Upper lobe of right lung (tissue), 1 donor: ENCODE results near the gene PRUNE2. TPM values are rescaled to one million over a fixed set of nuclear protein-coding genes. Genes with fewer than 3 reads are reported as not detected.

Source experiments
- ATAC-seq: fragments of 200-7000 bp; cut with Tn5 transposase; one replicate; pipeline ENCODE4 v1.9.1; 2020; ENCODE audit warnings: mild to moderate bottlenecking, moderate library complexity
- DNase-seq: peaks from one replicate; pipeline ENCODE4 v3.0.0-alpha.2; 2020
- H3K27ac ChIP-seq: fragments of 200-600 bp; one replicate; pipeline ENCODE4 v1.8.0; 2022
- H3K27me3 ChIP-seq: fragments of 200-600 bp; one replicate; pipeline ENCODE4 v1.8.0; 2022; ENCODE audit warnings: mild to moderate bottlenecking
- H3K36me3 ChIP-seq: fragments of 200-600 bp; one replicate; pipeline ENCODE4 v1.8.0; 2022
- H3K4me1 ChIP-seq: fragments of 200-600 bp; one replicate; pipeline ENCODE4 v1.8.0; 2022
- H3K4me3 ChIP-seq: fragments of 200-600 bp; one replicate; pipeline ENCODE4 v1.8.0; 2022; ENCODE audit warnings: mild to moderate bottlenecking
- H3K9me3 ChIP-seq: fragments of 200-600 bp; one replicate; pipeline ENCODE4 v1.8.0; 2022
- intact Hi-C: fragments of 100-400 bp; cut with DNase I; formaldehyde crosslinking; loops from one replicate; pipeline ENCODE4 v1.11.0; 2022
- total RNA-seq: library from RNA; stranded (reverse); fragmentation: NEBNext Ultra II Directional; extraction: Animal tissue kit (Norgen Biotek cat#: 25700); gene quantifications from one replicate; pipeline ENCODE4 v1.2.1, GENCODE V29; 2021
- TF ChIP-seq, protein P1 (sequence below): fragments of 200-600 bp; IDR thresholded peaks from one replicate; pipeline ENCODE4 v1.8.0; 2022; ENCODE audit warnings: antibody characterized with exemption
- donor health status: DM: no; HTN: yes; CAD: no; lungs with severe emphysema.

Gene PRUNE2
- total RNA-seq, 1 donor from 2014 or later, result 7.4 TPM

DNA sequence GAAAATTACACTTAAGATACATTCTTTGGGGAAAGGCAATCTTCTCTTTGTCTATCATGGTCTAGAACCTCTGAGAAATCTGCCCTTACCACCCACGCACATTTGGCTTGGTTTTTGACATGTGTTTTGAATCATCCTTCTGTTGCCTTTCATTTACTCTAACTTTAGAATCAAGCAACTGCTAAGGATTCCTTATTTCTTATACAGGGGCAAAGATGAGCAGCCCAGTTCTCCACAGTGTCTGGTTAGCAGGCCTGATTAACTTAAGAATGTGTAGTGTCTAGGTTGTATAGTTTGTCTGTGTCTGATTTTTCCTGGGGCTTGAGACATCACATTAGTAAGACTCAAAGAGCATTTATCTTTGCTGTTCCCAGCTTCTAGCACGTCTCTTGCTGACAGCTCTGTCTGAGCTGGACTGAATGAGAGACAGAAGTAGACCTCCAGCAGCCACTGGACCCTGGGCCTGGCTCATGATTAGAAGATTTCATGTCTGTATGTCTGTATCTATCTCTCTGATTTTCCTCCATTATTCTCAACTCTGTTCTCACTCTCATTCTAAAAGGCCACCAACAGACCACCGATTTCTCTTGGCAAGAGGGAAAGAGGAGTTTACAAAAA is 173.5 kb downstream of the PRUNE2 start:
- Histone ChIP-seq H3K36me3 (no peaks in the 10 kb centered on the region), H3K4me1 (no peaks in the 10 kb centered on the region), H3K4me3 (no peak overlapping the region), H3K27me3 (no peaks in the 10 kb centered on the region), H3K27ac (no peak overlapping the region), H3K9me3 (no peaks in the 10 kb centered on the region)
- intact Hi-C loops, result no loop called here
- ATAC-seq (no peak), DNase-seq (no peak)
- TF ChIP-seq, protein P1, sequence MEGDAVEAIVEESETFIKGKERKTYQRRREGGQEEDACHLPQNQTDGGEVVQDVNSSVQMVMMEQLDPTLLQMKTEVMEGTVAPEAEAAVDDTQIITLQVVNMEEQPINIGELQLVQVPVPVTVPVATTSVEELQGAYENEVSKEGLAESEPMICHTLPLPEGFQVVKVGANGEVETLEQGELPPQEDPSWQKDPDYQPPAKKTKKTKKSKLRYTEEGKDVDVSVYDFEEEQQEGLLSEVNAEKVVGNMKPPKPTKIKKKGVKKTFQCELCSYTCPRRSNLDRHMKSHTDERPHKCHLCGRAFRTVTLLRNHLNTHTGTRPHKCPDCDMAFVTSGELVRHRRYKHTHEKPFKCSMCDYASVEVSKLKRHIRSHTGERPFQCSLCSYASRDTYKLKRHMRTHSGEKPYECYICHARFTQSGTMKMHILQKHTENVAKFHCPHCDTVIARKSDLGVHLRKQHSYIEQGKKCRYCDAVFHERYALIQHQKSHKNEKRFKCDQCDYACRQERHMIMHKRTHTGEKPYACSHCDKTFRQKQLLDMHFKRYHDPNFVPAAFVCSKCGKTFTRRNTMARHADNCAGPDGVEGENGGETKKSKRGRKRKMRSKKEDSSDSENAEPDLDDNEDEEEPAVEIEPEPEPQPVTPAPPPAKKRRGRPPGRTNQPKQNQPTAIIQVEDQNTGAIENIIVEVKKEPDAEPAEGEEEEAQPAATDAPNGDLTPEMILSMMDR, result no peak

DNA sequence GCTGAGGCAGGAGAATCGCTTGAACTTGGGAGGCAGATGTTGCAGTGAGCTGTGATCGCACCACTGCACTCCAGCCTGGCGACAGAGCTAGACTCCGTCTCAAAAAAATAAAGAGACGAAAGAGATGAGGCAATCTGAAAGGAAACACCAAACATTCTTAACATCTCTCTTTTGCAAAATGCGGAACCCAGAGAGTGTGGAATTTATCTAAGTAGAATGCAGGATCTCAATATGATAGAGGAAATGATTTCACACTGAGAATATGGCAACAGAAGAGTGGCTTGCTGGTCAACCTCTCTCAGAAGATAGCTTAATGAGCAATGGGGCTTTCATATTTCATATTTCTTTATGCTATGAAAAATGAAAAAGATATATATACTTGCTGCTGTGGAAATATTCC is 175.1 kb downstream of the PRUNE2 start:
- no peak overlapping the region for H3K27ac ChIP-seq
- TF ChIP-seq, protein P1, result no peak
- no peak overlapping the region for H3K4me3 ChIP-seq
- H3K4me1 ChIP-seq, result no peaks in the 10 kb centered on the region
- H3K36me3 ChIP-seq, result no peaks in the 10 kb centered on the region
- DNase-seq (no peak), ATAC-seq (no peak)
- no peaks in the 10 kb centered on the region for H3K27me3 ChIP-seq
- H3K9me3 ChIP-seq, result no peaks in the 10 kb centered on the region
- intact Hi-C loops, result no loop called here

DNA sequence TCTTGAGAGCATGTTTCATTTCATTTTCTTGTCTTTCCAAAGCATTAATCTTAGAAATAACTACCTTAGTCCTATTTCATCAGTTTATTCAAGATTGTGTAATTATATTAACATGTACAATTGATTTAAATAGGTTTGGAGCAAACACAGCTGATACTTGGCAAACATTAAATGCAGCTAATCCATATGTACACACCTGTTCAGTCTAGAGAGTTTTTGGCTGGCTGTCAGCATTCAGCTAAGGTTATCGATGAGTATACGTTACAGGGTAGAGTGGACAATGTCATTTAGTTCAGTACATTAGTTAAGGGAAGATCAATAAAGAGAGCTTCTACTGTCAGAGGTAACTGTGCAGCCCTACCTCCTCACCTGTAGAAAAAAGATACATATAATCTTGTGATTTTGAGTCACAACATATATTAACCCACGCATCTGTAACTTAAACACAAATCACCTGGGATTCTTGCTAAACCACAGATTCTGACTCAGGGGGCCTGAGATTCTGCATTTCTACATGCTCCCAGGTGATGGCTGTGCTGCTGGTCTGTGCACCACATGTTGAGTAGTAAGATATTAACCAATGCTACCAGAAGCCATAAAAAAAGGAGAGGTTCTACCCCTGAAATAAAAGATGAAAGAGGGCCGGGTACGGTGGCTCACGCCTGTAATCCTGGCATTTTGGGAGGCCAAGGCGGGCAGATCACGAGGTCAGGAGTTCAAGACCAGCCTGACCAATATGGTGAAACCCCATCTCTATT is 175.8 kb downstream of the PRUNE2 start:
- TF ChIP-seq, protein P1, result no peak
- Histone ChIP-seq H3K27me3 (no peaks in the 10 kb centered on the region), H3K36me3 (no peaks in the 10 kb centered on the region), H3K27ac (no peak overlapping the region), H3K9me3 (no peaks in the 10 kb centered on the region), H3K4me3 (no peak overlapping the region), H3K4me1 (no peaks in the 10 kb centered on the region)
- ATAC-seq (no peak), DNase-seq (no peak)
- intact Hi-C loops, result no loop called here

GRCh38 chr9:76729116-76729515 is 176.8 kb downstream of the PRUNE2 start:
- H3K9me3 ChIP-seq, result no peaks in the 10 kb centered on the region
- TF ChIP-seq, protein P1, result no peak
- ATAC-seq, result no peak
- no peak for DNase-seq
- no peak overlapping the region for H3K27ac ChIP-seq
- H3K36me3 ChIP-seq, result no peaks in the 10 kb centered on the region
- H3K4me1 ChIP-seq, result no peaks in the 10 kb centered on the region
- H3K4me3 ChIP-seq, result no peak overlapping the region
- no peaks in the 10 kb centered on the region for H3K27me3 ChIP-seq
- intact Hi-C loops, result no loop called here

- Histone ChIP-seq H3K27me3 (no peaks in the 10 kb centered on the region), H3K9me3 (no peaks in the 10 kb centered on the region), H3K36me3 (no peaks in the 10 kb centered on the region), H3K27ac (no peak overlapping the region), H3K4me1 (no peaks in the 10 kb centered on the region), H3K4me3 (no peak overlapping the region)
- intact Hi-C loops, result no loop called here
- TF ChIP-seq, protein P1, result no peak
- ATAC-seq, result no peak
- no peak for DNase-seq
Measured at GRCh38 chr9:76725885-76726284, 180.0 kb downstream of the PRUNE2 start.
